ENCODE results near the gene TXLNA.

- TF ChIP-seq CTCF (conservative IDR thresholded peaks at IDR 0.05; ENCODE audit: low read length), result no peak
- no peak for TF ChIP-seq EZH2phosphoT487 (IDR thresholded peaks at IDR 0.05; ENCODE audit: borderline replicate concordance, low read depth, low read length)
Measured at GRCh38 chr1:32178380-32179192, 889 bp upstream of the TXLNA start.

Data from OCI-LY7 (cell line).